Activated CD8-positive, alpha-beta memory T cell treated with anti-CD3 and anti-CD28 coated beads for 24 hours (primary cell): Measurements from ENCODE around the gene DDX31.
"Not testable (repeated sequence)": the region's sequence is repeated elsewhere in the genome, so short reads cannot be mapped to it uniquely, and the experiment has no call there.

ENCODE experiments used
- DNase-seq: peaks from one replicate; pipeline ENCODE4 v3.0.0-alpha.2; 2020

The DDX31 gene

DNA sequence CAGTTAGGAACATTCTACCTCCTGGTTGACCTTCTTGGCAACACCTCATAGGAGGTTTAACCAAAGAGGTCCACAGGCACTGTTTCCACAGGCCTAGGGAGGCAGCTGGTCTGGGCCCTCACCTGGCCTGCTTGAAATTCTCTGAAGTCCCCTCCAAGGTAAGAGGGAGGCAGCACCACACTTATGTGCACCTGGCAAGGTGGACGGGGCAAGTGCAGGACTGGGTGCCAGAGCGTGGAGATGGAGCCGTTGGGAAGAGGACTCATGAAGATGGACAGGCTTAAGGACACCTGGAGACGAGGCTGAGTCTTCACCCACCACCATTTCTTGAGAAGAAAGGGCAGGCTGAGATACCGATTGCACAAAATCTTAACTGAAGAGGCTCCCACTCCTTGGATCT, 94.0 kb downstream of the DDX31 start:
- DNase-seq: no peak

- DNase-seq: no peak
Measured at GRCh38 chr9:132575005-132575609, 94.7 kb downstream of the DDX31 start.

- no peak for DNase-seq
Measured at GRCh38 chr9:132572921-132573320, 96.9 kb downstream of the DDX31 start.

DNA sequence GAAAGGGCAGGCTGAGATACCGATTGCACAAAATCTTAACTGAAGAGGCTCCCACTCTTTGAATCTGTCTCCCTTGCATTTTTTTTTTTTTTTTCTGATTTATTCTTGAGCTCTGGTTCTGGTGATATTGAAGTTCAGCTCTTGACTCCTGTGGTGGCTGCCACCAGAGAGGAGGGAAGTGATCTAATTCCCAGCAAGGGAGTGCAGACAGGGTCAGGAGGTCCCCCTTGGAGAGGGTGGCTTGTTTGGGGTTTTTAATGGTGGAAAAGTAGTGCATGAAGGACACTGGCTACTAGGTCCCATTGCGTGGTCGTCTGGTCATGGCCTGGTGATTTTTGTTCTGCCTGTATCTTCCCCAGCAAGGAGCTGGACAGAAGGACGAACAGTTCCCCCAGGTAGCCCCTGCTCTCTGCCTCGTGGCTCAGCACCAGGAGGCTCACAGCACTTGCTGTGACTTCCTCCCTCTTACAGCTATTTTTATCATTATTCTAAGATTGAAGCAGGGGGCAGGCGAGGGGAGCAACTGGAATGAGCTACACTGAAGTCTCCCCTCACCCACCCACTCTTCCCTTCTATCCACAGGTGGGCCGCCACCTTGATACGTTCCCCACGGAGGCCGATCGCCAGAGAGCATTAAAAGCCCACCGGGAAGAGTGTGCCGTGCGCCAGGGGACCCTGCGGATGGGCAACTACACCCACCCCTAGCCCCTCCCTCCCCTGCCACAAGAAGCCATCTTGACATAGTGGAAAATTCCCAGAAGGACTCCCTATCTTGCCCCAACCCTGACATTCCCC, 97.8 kb downstream of the DDX31 start:
- no peak for DNase-seq

- DNase-seq: not testable (repeated sequence)
Measured at GRCh38 chr9:132568787-132569186, 101.0 kb downstream of the DDX31 start.

- no peak for DNase-seq
Measured at GRCh38 chr9:132564526-132564925, 105.3 kb downstream of the DDX31 start.

- no peak for DNase-seq
Measured at GRCh38 chr9:132562306-132562573, 107.5 kb downstream of the DDX31 start.

DNA sequence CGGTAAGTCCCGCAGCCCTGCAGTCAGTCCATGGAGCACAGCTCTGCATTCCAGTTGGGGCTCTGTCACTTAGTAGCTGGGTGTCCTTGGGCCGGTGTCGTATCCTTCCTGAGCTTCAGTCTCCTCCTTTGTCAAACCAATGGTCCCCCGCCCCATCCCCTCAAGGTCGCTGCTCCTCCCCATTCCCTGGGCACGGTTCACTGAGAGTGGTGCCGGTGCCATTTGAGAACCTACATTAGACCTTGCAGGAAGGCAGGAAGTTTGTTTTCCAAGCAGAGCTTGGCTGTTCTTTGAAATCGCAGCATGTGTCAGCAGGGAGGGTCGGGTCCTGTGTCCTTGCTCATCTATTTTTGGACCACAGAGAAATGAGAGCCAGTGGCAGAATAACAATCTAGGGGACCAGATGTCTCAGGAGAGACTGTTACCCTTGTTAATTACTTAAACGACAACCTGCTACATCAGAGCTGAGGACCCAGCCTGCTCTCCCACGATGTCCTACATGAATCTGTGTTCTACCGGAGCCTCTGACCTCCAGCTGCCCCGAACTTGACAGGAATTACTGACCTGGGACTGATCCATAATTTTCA, 109.1 kb downstream of the DDX31 start:
- no peak for DNase-seq

DNA sequence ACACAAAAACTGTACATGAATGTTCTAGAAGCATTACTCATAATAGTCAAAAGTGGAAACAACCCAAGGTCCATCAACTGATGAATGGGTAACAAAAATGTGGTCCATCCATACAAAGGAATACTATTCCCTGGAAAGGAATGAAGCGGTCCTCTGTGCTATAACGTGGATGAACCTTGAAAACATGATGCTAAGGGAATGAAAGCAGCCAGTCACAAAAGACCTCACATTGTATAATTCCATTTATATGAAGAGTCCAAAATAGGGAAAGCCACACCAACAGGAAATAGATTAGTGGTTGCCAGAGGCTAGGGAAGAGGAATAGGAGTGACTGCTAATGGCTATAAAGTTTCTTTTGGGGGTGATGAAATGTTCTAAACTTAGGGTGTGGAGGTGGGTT, 110.1 kb downstream of the DDX31 start:
- no peak for DNase-seq

- DNase-seq: no peak
Measured at GRCh38 chr9:132557159-132557558, 112.6 kb downstream of the DDX31 start.

GRCh38 chr9:132556714-132557113, 113.1 kb downstream of the DDX31 start:
- DNase-seq: no peak

- DNase-seq: no peak
Measured at GRCh38 chr9:132556235-132556634, 113.5 kb downstream of the DDX31 start.

- no peak for DNase-seq
Measured at GRCh38 chr9:132555528-132555927, 114.3 kb downstream of the DDX31 start.

DNA sequence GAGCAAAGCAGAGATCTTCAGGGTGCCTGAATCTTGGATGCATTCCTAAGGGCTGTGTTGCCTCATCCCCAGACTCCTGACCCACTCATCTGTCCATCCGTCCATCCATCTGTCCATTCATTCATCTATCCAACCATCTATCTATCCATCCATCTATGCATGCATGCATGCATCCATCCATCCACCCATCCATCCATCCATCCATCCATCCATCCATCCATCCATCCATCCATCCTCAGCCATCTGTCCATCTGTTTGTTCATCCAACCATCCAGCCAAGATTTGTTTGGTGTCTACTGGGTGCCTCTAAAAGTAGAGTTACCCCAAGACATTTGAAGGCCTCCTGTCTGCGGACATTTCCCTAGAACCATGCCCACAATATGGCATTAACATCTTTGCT, 115.0 kb downstream of the DDX31 start:
- no peak for DNase-seq

DNA sequence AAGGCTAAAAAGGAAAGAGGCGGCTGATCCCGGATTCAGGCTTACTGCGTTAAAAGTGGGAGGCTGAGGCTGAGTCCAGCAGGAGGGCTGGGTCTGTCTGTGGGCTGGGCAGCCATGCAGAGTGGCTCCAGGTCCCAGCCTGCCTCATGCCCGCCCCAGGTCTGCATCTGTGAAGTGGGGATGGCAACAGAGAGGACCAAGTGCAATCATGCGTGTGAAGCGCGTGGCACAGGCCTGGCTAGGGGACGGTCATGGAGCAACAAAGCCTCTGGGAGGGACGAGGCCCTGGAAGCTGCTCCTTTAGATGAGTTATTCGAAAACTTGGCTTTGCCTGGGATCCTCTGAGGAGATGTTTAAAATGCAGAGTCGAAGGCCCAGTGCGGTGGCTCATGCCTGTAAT, 117.7 kb downstream of the DDX31 start:
- no peak for DNase-seq

GRCh38 chr9:132551556-132551955, 118.2 kb downstream of the DDX31 start:
- no peak for DNase-seq

GRCh38 chr9:132548751-132549640, 120.8 kb downstream of the DDX31 start:
- no peak for DNase-seq

- DNase-seq: no peak
Measured at GRCh38 chr9:132547976-132548730, 121.6 kb downstream of the DDX31 start.

DNA sequence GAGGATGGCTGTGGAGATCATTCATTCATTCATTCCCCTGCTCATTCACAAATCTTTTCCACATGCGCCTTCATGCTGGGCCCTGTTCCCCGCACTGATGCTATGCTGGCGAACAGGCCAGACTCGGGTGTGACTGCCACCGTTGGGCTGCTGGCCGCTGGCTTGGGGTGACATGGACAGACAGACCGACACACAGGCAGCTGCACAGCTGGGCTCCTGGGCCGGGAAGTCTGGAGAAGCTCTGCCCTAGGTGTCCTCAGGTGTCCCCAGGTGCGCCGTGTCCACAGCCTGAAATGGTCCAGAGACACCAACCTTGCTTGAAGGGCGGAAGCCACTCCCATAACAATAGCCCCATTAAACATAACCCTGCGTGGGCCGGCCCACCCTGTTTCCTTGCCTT, 122.3 kb downstream of the DDX31 start:
- DNase-seq: no peak

DNA sequence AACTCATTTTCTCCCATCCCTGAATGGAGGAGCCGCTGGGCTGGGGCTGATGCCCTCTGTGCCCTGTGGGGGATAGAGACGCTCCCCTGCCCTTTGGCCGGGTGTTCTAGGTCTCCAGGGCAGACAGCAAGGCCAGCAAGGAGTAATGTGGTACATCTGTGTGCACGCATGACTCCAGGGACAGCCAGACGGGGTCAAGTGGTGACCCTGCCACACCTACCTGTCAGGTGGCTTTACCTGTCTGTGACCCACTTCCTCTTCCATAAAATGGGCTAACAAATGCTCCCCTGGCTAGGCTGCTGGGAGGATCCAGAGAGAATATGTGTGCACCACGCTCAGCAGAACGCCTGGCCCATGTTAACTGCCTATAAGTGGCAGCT, 122.7 kb downstream of the DDX31 start:
- DNase-seq: no peak

DNA sequence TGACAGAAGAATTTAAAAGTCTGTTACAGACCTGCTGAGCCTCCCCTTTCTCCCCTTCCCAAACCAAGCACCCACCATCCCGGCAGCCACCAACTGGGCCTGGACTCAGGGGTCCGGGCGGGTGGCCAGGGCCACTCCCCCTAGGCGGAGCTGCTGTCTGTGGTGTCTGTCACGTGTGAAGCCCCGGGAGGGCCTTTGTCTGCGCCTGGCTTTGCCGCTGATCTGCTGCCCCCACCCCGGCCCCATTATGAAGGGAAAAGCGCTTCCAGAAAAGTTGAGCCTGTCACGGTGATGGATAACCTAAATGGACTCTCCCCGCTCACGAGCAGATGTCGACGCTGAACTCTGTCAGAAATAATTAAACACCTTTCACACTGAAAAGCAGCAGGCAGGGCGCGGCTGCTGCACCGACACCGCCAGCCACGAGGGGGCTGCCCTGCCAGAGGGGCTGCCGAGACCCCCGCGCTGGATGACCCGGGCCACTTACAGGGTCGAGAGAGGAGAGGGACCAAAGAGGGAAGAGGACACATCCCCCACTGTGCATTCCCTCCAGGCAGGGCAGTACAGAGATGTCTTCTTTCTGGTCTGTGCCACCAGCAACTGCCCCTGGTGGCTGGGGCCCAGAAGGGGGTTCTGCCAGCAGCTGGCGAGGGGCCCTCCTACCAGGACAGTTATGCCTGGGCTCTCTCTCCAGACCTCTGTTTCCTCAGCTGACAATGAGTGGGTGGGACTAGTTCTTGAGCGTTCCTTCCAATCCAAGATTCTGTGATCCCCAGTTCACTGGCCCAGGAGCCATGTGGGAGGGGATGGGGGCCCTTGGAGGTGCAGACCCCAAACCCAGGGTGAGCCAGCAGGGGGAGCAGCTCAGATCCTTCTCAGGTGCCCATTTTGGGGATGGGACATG, 123.4 kb downstream of the DDX31 start:
- no peak for DNase-seq

DNA sequence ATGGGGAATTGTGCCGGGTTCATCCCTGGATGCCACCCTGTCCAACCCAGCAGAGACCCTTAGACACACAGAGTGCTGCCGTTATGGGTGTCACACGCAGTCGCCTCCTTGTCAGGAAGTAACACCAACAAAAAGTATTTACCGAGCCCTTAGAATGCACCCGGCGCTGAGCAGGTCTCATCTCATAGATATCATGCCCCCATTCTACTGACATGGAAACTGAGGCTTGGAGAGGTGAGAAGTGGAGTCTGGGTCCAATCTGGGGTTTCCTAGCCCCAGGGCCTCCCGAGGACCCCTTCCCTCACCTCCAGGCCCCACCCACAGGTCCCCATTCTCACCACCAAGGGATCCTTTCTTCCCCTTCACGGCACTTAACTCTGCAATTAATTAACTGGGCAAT, 124.2 kb downstream of the DDX31 start:
- no peak for DNase-seq
